Measurements from ENCODE around the gene PCNX2.

- no peak for TF ChIP-seq EZH2phosphoT487 (IDR thresholded peaks at IDR 0.05; ENCODE audit: low read length)
- TF ChIP-seq EZH2 (optimal IDR thresholded peaks at IDR 0.05; ENCODE audit: low read depth, low read length): no peak
- TF ChIP-seq CTCF (IDR thresholded peaks at IDR 0.05; ENCODE audit: low read length): no peak
Observed at GRCh38 chr1:232973652-232974611, 321.6 kb downstream of the PCNX2 start.
